HG02852 (cell line): ENCODE results near the gene PEAK1.

Source experiments
- ATAC-seq: cut with Tn5 transposase; IDR thresholded peaks from one replicate; pipeline ENCODE4 v1.9.1; 2021; ENCODE audit warnings: mild to moderate bottlenecking, moderate library complexity; ENCODE audit not compliant: unreplicated experiment

The PEAK1 gene

GRCh38 chr15:77369168-77369567 is 50.7 kb downstream of the PEAK1 start:
- ATAC-seq = no peak

DNA sequence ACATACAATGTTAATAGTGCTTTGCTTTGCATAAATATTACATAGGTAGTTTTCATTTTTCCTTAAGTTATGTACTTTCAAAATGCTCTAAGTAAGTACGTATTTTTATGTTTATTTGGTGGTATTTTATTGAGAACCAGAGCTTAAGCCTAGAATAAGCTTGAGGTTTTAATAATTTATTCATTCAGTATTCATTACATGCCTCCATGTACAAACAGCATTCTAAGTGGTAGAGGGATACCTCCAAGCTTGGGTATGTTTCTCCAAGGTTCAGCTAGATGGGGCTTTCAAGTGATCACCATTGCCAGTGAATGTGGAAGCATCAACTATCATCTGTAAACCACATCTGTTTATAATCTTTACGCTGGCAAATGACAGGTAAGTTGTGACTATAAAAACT is 52.3 kb downstream of the PEAK1 start:
- no peak for ATAC-seq

DNA sequence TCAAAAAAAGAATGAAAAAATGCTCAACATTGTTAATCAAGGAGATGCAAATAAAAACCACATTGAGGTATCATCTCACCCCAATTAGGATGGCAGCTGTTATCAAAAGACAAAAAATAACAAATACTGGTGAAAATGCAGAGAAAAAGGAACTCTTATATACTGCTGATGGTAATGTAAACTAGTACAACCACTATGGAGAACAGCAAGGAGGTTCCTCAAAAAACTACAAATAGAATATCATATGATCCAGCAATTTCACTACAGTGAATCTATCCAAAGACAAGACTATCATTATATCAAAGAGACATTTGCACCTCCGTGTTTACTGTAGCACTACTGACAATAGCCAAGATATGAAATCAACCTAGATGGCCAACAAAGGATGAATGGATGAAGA is 58.4 kb downstream of the PEAK1 start:
- no peak for ATAC-seq

- ATAC-seq = no peak
These were observed 61.2 kb downstream of the PEAK1 start for GRCh38 chr15:77358545-77359240.

- no peak for ATAC-seq
These were observed 63.6 kb downstream of the PEAK1 start for GRCh38 chr15:77356305-77356704.

DNA sequence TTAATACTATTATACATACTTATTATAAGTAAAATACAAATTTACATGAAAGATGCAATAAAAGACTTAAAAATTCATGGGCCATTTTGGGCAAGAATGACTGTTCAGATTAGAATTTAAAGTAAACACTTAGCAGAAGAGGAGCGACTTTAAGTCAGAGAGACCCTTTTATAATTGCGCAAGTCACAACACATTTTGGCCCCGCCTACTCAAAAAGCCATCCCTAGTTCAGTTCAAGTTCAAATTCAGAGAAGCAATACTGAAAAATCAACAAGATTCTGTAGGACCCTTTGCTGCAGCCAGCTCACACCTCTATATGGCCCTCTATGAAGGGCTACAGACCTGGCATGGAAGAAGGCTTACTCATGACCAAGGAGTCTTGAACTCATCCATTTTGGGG is 64.6 kb downstream of the PEAK1 start:
- ATAC-seq = no peak

GRCh38 chr15:77354063-77354462 is 65.8 kb downstream of the PEAK1 start:
- ATAC-seq = no peak

GRCh38 chr15:77352887-77353286 is 67.0 kb downstream of the PEAK1 start:
- ATAC-seq = no peak

DNA sequence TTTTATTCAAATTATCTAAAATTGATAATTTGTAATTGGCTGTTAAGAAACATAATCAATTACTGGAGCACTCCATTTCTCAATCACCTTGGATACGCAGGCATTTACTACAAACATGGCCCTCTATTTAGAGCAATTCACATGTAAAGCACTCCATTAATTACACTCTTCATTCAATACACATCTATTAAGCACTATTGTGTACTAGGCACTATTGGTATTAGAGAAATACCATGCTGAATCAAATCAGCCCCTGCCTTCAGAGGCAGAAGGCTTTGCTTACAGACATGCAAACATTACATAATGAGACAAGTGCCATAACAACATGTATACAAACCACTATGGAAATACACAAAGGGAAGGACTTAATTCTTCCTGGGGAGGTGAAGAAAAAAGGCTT is 69.1 kb downstream of the PEAK1 start:
- no peak for ATAC-seq

GRCh38 chr15:77349666-77350065 is 70.2 kb downstream of the PEAK1 start:
- no peak for ATAC-seq

DNA sequence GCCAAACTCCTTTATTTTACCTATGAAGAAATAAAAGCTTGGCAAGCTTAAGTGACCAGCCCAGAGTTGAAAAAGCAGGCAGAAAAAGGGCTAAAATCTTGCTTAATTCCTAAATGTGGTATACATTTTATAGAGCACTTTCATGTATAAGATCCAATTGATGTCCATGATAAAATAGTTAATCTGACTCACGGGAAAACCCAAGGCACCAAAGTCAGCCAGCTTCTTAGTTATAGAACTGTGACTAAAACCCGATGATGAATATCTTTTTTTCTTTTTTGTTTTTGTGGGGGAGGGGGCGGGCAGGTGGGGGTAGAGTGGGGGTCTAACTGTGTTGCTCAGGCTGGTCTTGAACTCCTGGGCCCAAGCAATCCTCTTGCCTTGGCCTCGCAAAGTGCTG is 71.4 kb downstream of the PEAK1 start:
- no peak for ATAC-seq

GRCh38 chr15:77347197-77347596 is 72.7 kb downstream of the PEAK1 start:
- ATAC-seq = no peak

DNA sequence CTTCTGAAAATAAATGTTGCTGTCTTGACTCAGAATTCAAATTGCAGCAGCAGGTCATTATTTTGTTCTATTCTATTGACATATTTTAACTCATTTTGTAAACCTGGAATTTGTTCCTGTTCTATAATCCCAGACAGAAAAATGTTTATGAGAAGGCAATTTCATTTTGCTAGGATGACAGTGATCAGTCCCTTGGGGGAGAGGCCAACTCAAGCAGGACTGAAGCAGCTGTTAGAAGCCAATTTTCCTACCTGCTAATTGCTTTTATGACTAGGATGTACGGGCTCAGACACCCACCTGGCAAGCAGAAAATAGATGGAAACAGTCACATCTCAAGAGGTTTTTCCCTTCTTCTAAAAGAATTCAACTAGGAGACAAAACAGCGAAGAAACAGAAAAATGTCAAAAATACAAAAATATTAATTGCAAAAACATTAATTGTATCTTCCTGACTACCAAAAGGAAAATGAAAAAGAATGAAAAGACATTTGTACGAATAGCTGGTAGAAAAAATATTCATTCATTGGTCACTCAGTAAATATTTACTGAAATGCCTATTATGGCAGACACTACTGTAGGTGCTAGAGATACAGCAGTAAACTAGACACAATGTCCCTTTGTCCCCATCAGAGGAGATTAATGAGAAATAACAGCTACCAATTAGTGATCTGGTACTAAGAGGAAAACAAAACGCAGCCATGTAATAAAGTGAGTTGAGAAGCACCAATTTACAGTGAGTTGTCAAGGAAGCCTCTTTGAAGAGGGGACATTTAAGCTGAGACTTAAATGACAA is 73.5 kb downstream of the PEAK1 start:
- no peak for ATAC-seq

DNA sequence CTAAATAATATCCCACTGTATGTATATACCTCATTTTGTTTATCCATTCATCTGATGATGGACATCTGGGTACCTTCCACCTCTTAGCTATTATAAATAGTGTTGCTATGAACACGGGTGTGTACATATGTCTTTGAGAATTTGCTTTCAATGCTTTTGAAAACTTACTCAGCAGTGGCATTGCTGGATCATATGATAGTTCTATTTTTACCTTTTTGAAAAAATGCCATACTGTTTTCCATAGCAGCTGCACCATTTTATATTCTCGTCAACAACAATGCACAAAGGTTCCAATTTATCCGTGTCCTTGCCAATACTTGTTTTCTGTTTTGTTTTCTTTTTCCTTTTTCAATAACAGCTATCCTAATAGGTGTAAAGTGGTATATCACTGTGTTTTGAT is 77.1 kb downstream of the PEAK1 start:
- no peak for ATAC-seq

- no peak for ATAC-seq
These were observed 79.7 kb downstream of the PEAK1 start for GRCh38 chr15:77340245-77340644.

DNA sequence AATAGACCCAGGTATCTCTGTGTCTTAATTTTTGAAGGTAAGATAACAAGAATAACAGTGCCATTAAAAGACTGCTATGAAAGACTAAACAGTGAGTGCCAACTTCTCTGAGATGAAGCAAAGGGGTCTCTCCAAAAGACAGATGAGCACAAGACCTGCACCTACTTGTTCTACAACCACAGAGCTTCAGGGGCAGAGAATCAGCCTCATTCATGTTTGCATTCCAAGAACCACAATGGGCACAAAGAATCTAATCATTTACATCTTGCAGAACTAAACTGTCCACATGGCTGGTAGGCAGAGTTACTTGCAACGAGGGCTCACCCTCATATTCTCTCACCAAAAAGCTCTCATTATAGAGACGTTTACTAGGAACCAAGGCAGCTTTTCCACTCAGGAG is 83.9 kb downstream of the PEAK1 start:
- ATAC-seq = no peak

DNA sequence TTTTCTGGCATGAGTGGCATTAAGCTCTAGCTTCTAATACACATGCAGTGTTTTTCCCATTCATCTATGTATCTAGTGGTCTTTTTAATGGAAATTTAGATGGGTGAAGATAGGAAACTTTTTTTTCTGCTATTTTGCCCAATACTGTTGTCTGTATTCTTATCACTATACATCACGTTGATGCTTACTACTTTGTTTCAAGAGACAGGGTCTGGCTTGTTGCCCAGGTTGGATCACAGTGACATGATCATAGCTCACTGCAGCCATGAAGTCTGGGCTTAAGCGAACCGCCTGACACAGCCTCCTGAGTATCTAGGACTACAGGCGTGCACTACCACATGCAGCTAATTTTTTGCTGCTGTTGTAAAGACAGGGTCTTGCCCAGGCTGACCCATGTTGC is 84.6 kb downstream of the PEAK1 start:
- no peak for ATAC-seq

DNA sequence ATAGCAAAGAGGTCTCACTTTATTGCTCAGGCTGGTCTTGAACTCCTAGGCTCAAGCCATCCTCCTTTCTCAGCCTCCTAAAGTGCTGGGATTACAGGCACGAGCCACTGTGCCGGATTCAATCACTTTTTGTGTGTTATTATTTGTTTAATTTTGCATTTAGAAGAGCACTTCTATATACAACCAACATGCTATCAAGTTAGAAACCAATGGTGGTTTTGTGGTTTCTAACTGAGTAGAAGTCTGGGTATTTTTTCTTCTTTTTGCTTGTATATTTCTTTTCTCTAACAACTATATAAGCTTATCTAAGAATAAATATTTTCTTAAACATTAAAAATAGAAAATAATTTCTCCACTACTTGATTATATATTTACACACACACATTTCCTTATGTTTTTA is 86.7 kb downstream of the PEAK1 start:
- ATAC-seq = no peak

GRCh38 chr15:77329202-77329601 is 90.7 kb downstream of the PEAK1 start:
- ATAC-seq = no peak

GRCh38 chr15:77327844-77328529 is 91.9 kb downstream of the PEAK1 start:
- ATAC-seq = no peak

GRCh38 chr15:77327168-77327567 is 92.7 kb downstream of the PEAK1 start:
- ATAC-seq = no peak

DNA sequence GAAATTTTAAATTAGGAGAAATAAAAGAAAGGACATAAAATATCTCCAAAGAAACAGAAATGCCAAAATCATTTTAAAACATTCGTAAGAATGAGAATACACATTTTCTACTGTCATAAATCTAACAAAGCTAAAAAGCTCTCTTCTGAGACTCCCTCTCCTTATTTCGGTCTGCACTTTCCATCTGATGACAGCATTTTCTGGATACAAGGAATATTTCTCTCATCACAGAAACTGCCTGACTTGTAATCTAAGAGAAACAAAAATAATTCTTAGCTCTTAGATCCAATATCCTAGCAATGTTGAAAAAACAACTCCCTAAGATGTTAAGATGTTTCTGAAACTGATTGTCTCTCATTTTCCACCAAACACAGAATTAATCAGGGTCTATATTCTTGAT is 93.5 kb downstream of the PEAK1 start:
- no peak for ATAC-seq
